Cardiac muscle cell (in vitro differentiated cells and primary cell): ENCODE data around the gene TCF4. TPM values are rescaled to one million over a fixed set of nuclear protein-coding genes. Genes with fewer than 3 reads are reported as not detected.

Experiments
- DNase-seq, 2 donors: peaks; one replicate each; pipeline versions ENCODE4 v3.0.0 to v3.0.0-alpha.2; 2010 to 2017; ENCODE audit warnings: low read depth in 1 of 2, low spot score in 1 of 2
- H3K27ac ChIP-seq: fragments of 200-600 bp; sonication (generic); 2 replicates; pipeline ENCODE4 v1.5.1; 2016
- H3K27me3 ChIP-seq: fragments of 200-600 bp; sonication (generic); 2 replicates; pipeline ENCODE4 v1.6.0; 2016; ENCODE audit warnings: control low read depth
- H3K36me3 ChIP-seq: fragments of 200-600 bp; sonication (generic); 2 replicates; pipeline ENCODE4 v1.5.1; 2016; ENCODE audit warnings: control low read depth
- H3K4me1 ChIP-seq: fragments of 200-600 bp; sonication (generic); 2 replicates; pipeline ENCODE4 v1.8.1; 2017; ENCODE audit warnings: low read depth, mild to moderate bottlenecking, mixed run types
- H3K4me3 ChIP-seq: fragments of 200-600 bp; sonication (generic); 2 replicates; pipeline ENCODE4 v1.5.1; 2016; ENCODE audit warnings: mild to moderate bottlenecking
- H3K9me3 ChIP-seq: fragments of 200-600 bp; sonication (generic); 2 replicates; pipeline ENCODE4 v1.5.1; 2017; ENCODE audit warnings: low read depth, mild to moderate bottlenecking, control low read depth
- CTCF ChIP-seq: IDR thresholded peaks from 2 replicates; pipeline ENCODE4 v1.5.1; 2012; ENCODE audit warnings: low read depth, mild to moderate bottlenecking, low read length
- polyA plus RNA-seq: library from polyadenylated mRNA; unstranded; fragments of >200 nt; fragmentation: Nextera tagmentation; extraction: Ambion mirVana; gene quantifications from 2 replicates; pipeline ENCODE4 v1.2.1, GENCODE V29; 2016
- total RNA-seq: library from RNA; depleted of rRNA; stranded (reverse); fragments of >200 nt; gene quantifications from 2 replicates; pipeline ENCODE4 v1.2.3, GENCODE V29; 2016

Gene TCF4
- total and polyA plus RNA-seq, 2 experiments from 2014 or later = 38.3 to 59.2 TPM

GRCh38 chr18:55343396-55344073 is 244.5 kb downstream of the TCF4 start:
- peaks cover 26% of the 10 kb centered on the region for H3K4me1 ChIP-seq
- no peak overlapping the region for H3K4me3 ChIP-seq
- H3K27me3 ChIP-seq = no peaks in the 10 kb centered on the region
- H3K36me3 ChIP-seq = no peaks in the 10 kb centered on the region
- DNase-seq = peak; percentile 27 to 54
- no peaks in the 10 kb centered on the region for H3K9me3 ChIP-seq
- no peak overlapping the region for H3K27ac ChIP-seq
- peak; percentile 63 for TF ChIP-seq CTCF

GRCh38 chr18:55340998-55341397 is 247.0 kb downstream of the TCF4 start:
- no peak for DNase-seq
- H3K4me3 ChIP-seq = no peak overlapping the region
- peaks cover 16% of the 10 kb centered on the region for H3K4me1 ChIP-seq
- H3K27ac ChIP-seq = no peak overlapping the region
- H3K9me3 ChIP-seq = no peaks in the 10 kb centered on the region
- no peaks in the 10 kb centered on the region for H3K36me3 ChIP-seq
- no peak for TF ChIP-seq CTCF
- H3K27me3 ChIP-seq = no peaks in the 10 kb centered on the region

- H3K36me3 ChIP-seq = no peaks in the 10 kb centered on the region
- peaks cover 11% of the 10 kb centered on the region for H3K4me1 ChIP-seq
- no peaks in the 10 kb centered on the region for H3K9me3 ChIP-seq
- H3K4me3 ChIP-seq = no peak overlapping the region
- H3K27ac ChIP-seq = no peak overlapping the region
- TF ChIP-seq CTCF = no peak
- no peak for DNase-seq
- no peaks in the 10 kb centered on the region for H3K27me3 ChIP-seq
Observed at GRCh38 chr18:55339990-55340389, 248.0 kb downstream of the TCF4 start.

- Histone ChIP-seq H3K27me3 (no peaks in the 10 kb centered on the region), H3K9me3 (no peaks in the 10 kb centered on the region), H3K4me1 (peaks cover 4% of the 10 kb centered on the region), H3K36me3 (no peaks in the 10 kb centered on the region), H3K27ac (no peak overlapping the region), H3K4me3 (no peak overlapping the region)
- TF ChIP-seq CTCF = no peak
- DNase-seq = peak in 1 of 2 donors; percentile 34
Observed at GRCh38 chr18:55338978-55339650, 248.9 kb downstream of the TCF4 start.

- H3K27ac ChIP-seq = no peak overlapping the region
- no peaks in the 10 kb centered on the region for H3K4me1 ChIP-seq
- TF ChIP-seq CTCF = no peak
- H3K4me3 ChIP-seq = no peak overlapping the region
- DNase-seq = no peak
- H3K36me3 ChIP-seq = no peaks in the 10 kb centered on the region
- H3K9me3 ChIP-seq = no peaks in the 10 kb centered on the region
- no peaks in the 10 kb centered on the region for H3K27me3 ChIP-seq
Observed at GRCh38 chr18:55337908-55338521, 250.0 kb downstream of the TCF4 start.
